Measurements from ENCODE around the gene AIFM1. TPM values are rescaled to one million over a fixed set of nuclear protein-coding genes. Genes with fewer than 3 reads are reported as not detected.
A peak's percentile ranks its signal among the peaks of the same experiment; 100 is the strongest.

AIFM1 gene
- total and polyA plus RNA-seq, 2 donors (not counting 3 experiments of a cell fraction or from before 2014, with no cell fraction given) = 23.7 to 29.7 TPM

DNA sequence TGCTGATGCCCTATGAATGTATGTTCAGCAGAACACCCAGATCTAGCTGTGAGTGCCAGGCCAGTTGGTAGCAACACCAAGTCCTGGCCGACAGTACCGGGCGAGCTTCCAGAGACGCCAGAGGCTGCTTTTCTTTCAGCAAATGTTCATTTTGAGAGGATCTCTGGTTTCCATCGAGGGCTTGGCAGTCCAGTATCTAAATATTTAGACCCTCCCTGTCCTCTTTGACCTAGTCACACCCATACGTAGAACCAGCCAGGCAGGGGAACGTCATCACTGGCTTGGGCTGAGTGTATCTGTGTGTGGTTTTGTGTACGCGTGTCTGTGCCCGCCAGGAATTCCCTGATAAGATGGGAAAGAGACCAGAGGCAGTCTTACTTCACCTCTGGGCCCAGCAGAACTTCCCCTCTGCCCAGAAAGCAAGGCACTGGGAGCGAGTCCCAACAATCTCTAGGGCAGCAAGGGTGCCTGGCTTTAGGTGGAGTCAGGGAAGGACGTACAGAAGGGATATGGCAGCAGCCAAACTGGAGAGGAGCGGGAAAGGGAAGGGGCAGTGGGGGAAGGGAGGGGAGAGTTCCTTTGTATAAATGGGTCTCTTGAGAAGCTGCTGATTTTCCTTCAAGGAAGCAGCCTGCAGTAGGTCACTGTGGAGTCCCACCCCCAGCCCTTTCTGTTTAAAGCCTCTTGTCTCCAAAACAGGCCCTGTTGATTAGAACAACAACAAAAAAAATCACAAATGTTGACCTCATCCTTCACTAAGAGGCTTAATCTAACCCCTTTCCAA lies 40.4 kb downstream of the AIFM1 start:
- ChIA-PET POLR2A (no interaction called here), CTCF (interaction anchor here (1.4 kb wide), 1 partner anchor 46 kb away, joined by 4 read pairs; no protein-coding TSS in a partner anchor)
- Histone ChIP-seq H3K4me1 (ENCODE audit: control insufficient read depth, extremely low read depth, insufficient read depth, low read length) (peaks cover 12% of the 10 kb centered on the region), H3K9ac (replicated peaks; ENCODE audit: extremely low read depth, insufficient read depth, low read length) (no peak overlapping the region), H3K9me1 (replicated peaks; ENCODE audit: control insufficient read depth, extremely low read depth, insufficient read depth, low read length) (no peaks in the 10 kb centered on the region), H3K4me3 (replicated peaks in 1 of 3; ENCODE audit: insufficient read depth in 1 of 3, low read depth in 1 of 3, low read length in 3 of 3) (no peak overlapping the region), H3K27me3 (ENCODE audit: control insufficient read depth in 2 of 2, insufficient read depth in 2 of 2, low read length in 2 of 2) (no peaks in the 10 kb centered on the region), H2AFZ (ENCODE audit: low read depth, low read length) (no peak overlapping the region), H3K27ac (ENCODE audit: insufficient read depth, low read depth, low read length) (peak overlapping the region; percentile 32), H3K36me3 (ENCODE audit: control insufficient read depth in 2 of 2, extremely low read depth in 1 of 2, insufficient read depth in 2 of 2, low read length in 2 of 2) (peaks cover 0 to 5% of the 10 kb centered on the region in 2 experiments), H4K20me1 (replicated peaks; ENCODE audit: control insufficient read depth, extremely low read depth, insufficient read depth, low read length) (no peaks in the 10 kb centered on the region), H3K4me2 (ENCODE audit: insufficient read depth, low read length) (peak overlapping the region; percentile 11), H3K79me2 (ENCODE audit: control insufficient read depth, insufficient read depth, low read length) (no peaks in the 10 kb centered on the region), H3K9me3 (replicated peaks; ENCODE audit: control insufficient read depth, insufficient read depth, low read length) (no peaks in the 10 kb centered on the region)
- intact Hi-C loops (cut with micrococcal nuclease) (no loop called here), dilution Hi-C loops (cut with MboI; ENCODE audit: extremely low pct_ligation_motif_present, low sequenced_read_pairs) (no loop called here)
- BruUV-seq (replicated peaks) = no TSS peak
- TF ChIP-seq MYC (IDR thresholded peaks at IDR 0.05; ENCODE audit: low read depth, low read length) (no peak), CTCF (IDR thresholded peaks at IDR 0.05; ENCODE audit: extremely low read depth in 1 of 2, insufficient read depth in 1 of 2, low read depth in 1 of 2, low read length in 2 of 2) (no peak), MAX (IDR thresholded peaks at IDR 0.05; ENCODE audit: insufficient read depth, insufficient read length) (no peak)
- DNase-seq (ENCODE audit: low read depth, low spot score) (peak; percentile 31), FAIRE-seq (no peak)

- Histone ChIP-seq H3K9me3 (replicated peaks; ENCODE audit: control insufficient read depth, insufficient read depth, low read length) (no peaks in the 10 kb centered on the region), H4K20me1 (replicated peaks; ENCODE audit: control insufficient read depth, extremely low read depth, insufficient read depth, low read length) (no peaks in the 10 kb centered on the region), H3K9ac (replicated peaks; ENCODE audit: extremely low read depth, insufficient read depth, low read length) (no peak overlapping the region), H3K4me3 (replicated peaks in 1 of 3; ENCODE audit: insufficient read depth in 1 of 3, low read depth in 1 of 3, low read length in 3 of 3) (no peak overlapping the region), H3K4me2 (ENCODE audit: insufficient read depth, low read length) (peak overlapping the region; percentile 11), H3K27me3 (ENCODE audit: control insufficient read depth in 2 of 2, insufficient read depth in 2 of 2, low read length in 2 of 2) (no peaks in the 10 kb centered on the region), H3K36me3 (ENCODE audit: control insufficient read depth in 2 of 2, extremely low read depth in 1 of 2, insufficient read depth in 2 of 2, low read length in 2 of 2) (peaks cover 0 to 2% of the 10 kb centered on the region in 2 experiments), H2AFZ (ENCODE audit: low read depth, low read length) (no peak overlapping the region), H3K27ac (ENCODE audit: insufficient read depth, low read depth, low read length) (peak overlapping the region; percentile 32), H3K79me2 (ENCODE audit: control insufficient read depth, insufficient read depth, low read length) (no peaks in the 10 kb centered on the region), H3K4me1 (ENCODE audit: control insufficient read depth, extremely low read depth, insufficient read depth, low read length) (peaks cover 19% of the 10 kb centered on the region), H3K9me1 (replicated peaks; ENCODE audit: control insufficient read depth, extremely low read depth, insufficient read depth, low read length) (no peaks in the 10 kb centered on the region)
- FAIRE-seq = peak; percentile 80
- dilution Hi-C loops (cut with MboI; ENCODE audit: extremely low pct_ligation_motif_present, low sequenced_read_pairs) = no loop called here
- ChIA-PET CTCF (interaction anchor here (1.4 kb wide), 1 partner anchor 45 kb away, joined by 4 read pairs; no protein-coding TSS in a partner anchor), POLR2A (no interaction called here)
- no TSS peak for BruUV-seq (replicated peaks)
- TF ChIP-seq FOS (IDR thresholded peaks at IDR 0.05; ENCODE audit: borderline replicate concordance, insufficient read depth, low read length) = no peak
- no peak for TF ChIP-seq MYC (IDR thresholded peaks at IDR 0.05; ENCODE audit: low read depth, low read length)
- TF ChIP-seq JUN (IDR thresholded peaks at IDR 0.05; ENCODE audit: borderline replicate concordance, insufficient read depth, insufficient read length, low read depth) = no peak
- no peak for TF ChIP-seq MAX (IDR thresholded peaks at IDR 0.05; ENCODE audit: insufficient read depth, insufficient read length)
- no peak for TF ChIP-seq CTCF (IDR thresholded peaks at IDR 0.05; ENCODE audit: extremely low read depth in 1 of 2, insufficient read depth in 1 of 2, low read depth in 1 of 2, low read length in 2 of 2)
- no peak for TF ChIP-seq EZH2 (IDR thresholded peaks at IDR 0.05; ENCODE audit: borderline replicate concordance, low read depth, low read length, severe bottlenecking)
- TF ChIP-seq POLR2AphosphoS5 (IDR thresholded peaks at IDR 0.05; ENCODE audit: insufficient read depth, low read depth, low read length) = no peak
- DNase-seq (ENCODE audit: low read depth, low spot score) = peak; percentile 6
- intact Hi-C loops (cut with micrococcal nuclease) = loop anchor here (1.0 kb wide), 1 partner anchor 68 kb away; no protein-coding TSS in a partner anchor
Measured at GRCh38 chrX:130124577-130124976, 41.1 kb downstream of the AIFM1 start.

Data from endothelial cell of umbilical vein (primary cell).